HepG2 (cell line): ENCODE data around the gene BAHCC1. TPM values are rescaled to one million over a fixed set of nuclear protein-coding genes. Genes with fewer than 3 reads are reported as not detected.

Experiments
- CREBL2 ChIP-seq: sonication (generic); formaldehyde crosslinking; IDR thresholded peaks from 2 replicates; pipeline ENCODE4 v1.8.1; 2023; ENCODE audit warnings: missing genetic modification reagents, mild to moderate bottlenecking, borderline replicate concordance
- HOXA3 ChIP-seq: sonication (generic); formaldehyde crosslinking; IDR thresholded peaks from 2 replicates; pipeline ENCODE4 v1.5.0; 2020; ENCODE audit warnings: missing genetic modification reagents
- ISL2 ChIP-seq: sonication (generic); formaldehyde crosslinking; IDR thresholded peaks from 2 replicates; pipeline ENCODE4 v1.5.0; 2020; ENCODE audit warnings: missing genetic modification reagents
- KAT2B ChIP-seq: fragments of 150-350 bp; IDR thresholded peaks from 2 replicates; pipeline ENCODE4 v1.6.1; 2014; ENCODE audit warnings: low read depth, low read length, borderline replicate concordance
- NR2F6 ChIP-seq, 2 experiments: IDR thresholded peaks; 2 replicates each; pipeline ENCODE4 v1.6.1; 2016; ENCODE audit warnings: antibody characterized with exemption in 1 of 2, mild to moderate bottlenecking in 1 of 2
- PHF21A ChIP-seq: sonication (generic); formaldehyde crosslinking; IDR thresholded peaks from 2 replicates; pipeline ENCODE4 v1.5.0; 2020; ENCODE audit warnings: mild to moderate bottlenecking, missing genetic modification reagents
- PITX1 ChIP-seq: sonication (generic); formaldehyde crosslinking; IDR thresholded peaks from 2 replicates; pipeline ENCODE4 v1.5.1; 2020; ENCODE audit warnings: mild to moderate bottlenecking, missing genetic modification reagents
- RBM39 ChIP-seq: fragments of 200-400 bp; formaldehyde crosslinking; IDR thresholded peaks from one replicate; pipeline ENCODE4 v1.6.1; 2018; ENCODE audit warnings: antibody characterized with exemption, mild to moderate bottlenecking, low read depth, low read length; ENCODE audit not compliant: poor library complexity, severe bottlenecking
- RFXANK ChIP-seq: IDR thresholded peaks from 2 replicates; pipeline ENCODE4 v1.6.1; 2016
- SIN3B ChIP-seq: fragments of 150-350 bp; IDR thresholded peaks from 2 replicates; pipeline ENCODE4 v1.6.1; 2014; ENCODE audit warnings: low read length
- ZBTB10 ChIP-seq: sonication (generic); formaldehyde crosslinking; IDR thresholded peaks from 2 replicates; pipeline ENCODE4 v1.4.0; 2020; ENCODE audit warnings: missing genetic modification reagents, borderline replicate concordance
- ZBTB21 ChIP-seq: sonication (generic); formaldehyde crosslinking; IDR thresholded peaks from 2 replicates; pipeline ENCODE4 v1.4.0; 2020; ENCODE audit warnings: missing genetic modification reagents
- ZBTB4 ChIP-seq: sonication (generic); formaldehyde crosslinking; IDR thresholded peaks from 2 replicates; pipeline ENCODE4 v1.4.0; 2020; ENCODE audit warnings: missing genetic modification reagents, mild to moderate bottlenecking, borderline replicate concordance
- ZFP37 ChIP-seq: sonication (generic); formaldehyde crosslinking; IDR thresholded peaks from 2 replicates; pipeline ENCODE4 v1.4.0; 2020; ENCODE audit warnings: missing genetic modification reagents, borderline replicate concordance
- ZNF513 ChIP-seq: sonication (generic); formaldehyde crosslinking; conservative IDR thresholded peaks from 2 replicates; pipeline ENCODE4 v1.5.0; 2020; ENCODE audit warnings: missing genetic modification reagents
- ZNF567 ChIP-seq: sonication (generic); formaldehyde crosslinking; IDR thresholded peaks from 2 replicates; pipeline ENCODE4 v1.8.1; 2023; ENCODE audit warnings: mild to moderate bottlenecking, missing genetic modification reagents, borderline replicate concordance
- ZNF619 ChIP-seq: sonication (generic); formaldehyde crosslinking; IDR thresholded peaks from 2 replicates; pipeline ENCODE4 v1.4.0; 2020; ENCODE audit warnings: mild to moderate bottlenecking, missing genetic modification reagents
- ZNF800 ChIP-seq: sonication (generic); formaldehyde crosslinking; IDR thresholded peaks from 2 replicates; pipeline ENCODE4 v1.4.0; 2020; ENCODE audit warnings: missing genetic modification reagents
- polyA plus RNA-seq, 8 experiments: library from polyadenylated mRNA; depleted of rRNA in 3 of 8; stranded (reverse) in 7 of 8; unstranded in 1 of 8; fragments of >200 nt; fragmentation: Illumina TruSeq in 4 of 8; extraction: Trizol in 4 of 8; gene quantifications; 2 replicates each; pipeline versions ENCODE4 v1.2.1 to v1.2.3, GENCODE V29; 2011 to 2016; ENCODE audit warnings: low read depth in 4 of 8, missing spikeins in 1 of 8, mixed read lengths in 1 of 8; ENCODE audit not compliant: insufficient read depth in 1 of 8
- total RNA-seq, 5 experiments: library from RNA; depleted of rRNA; stranded (reverse); fragments of >200 nt; fragmentation: Illumina TruSeq; extraction: Trizol; gene quantifications; 2 replicates each; pipeline ENCODE4 v1.2.3, GENCODE V29; 2016; ENCODE audit warnings: low read depth in 1 of 5

Gene BAHCC1
- total and polyA plus RNA-seq, 2 of the 13 experiments (the other 11 are each of a cell fraction or from before 2014, with no cell fraction given): 1.4 to 1.7 TPM

- TF ChIP-seq ZNF800 (CRISPR knock-in tag): peak; percentile 94
- peak; percentile 70; the same call in 1 of the 2 replicates for TF ChIP-seq ZBTB10 (CRISPR knock-in tag)
- TF ChIP-seq SIN3B: no peak
- TF ChIP-seq PHF21A (CRISPR knock-in tag): peak; percentile 88
- no peak for TF ChIP-seq ZFP37 (CRISPR knock-in tag)
- peak; percentile 60; the same call in 1 of the 2 replicates for TF ChIP-seq NR2F6 (IDR thresholded peaks at IDR 0.05)
- TF ChIP-seq NR2F6 (CRISPR knock-in tag; IDR thresholded peaks at IDR 0.05): peak; percentile 50; the same call in 1 of the 2 replicates
- TF ChIP-seq KAT2B: no peak
- no peak for TF ChIP-seq ZNF619
- TF ChIP-seq RBM39: peak; percentile 32
- TF ChIP-seq ZNF513 (CRISPR knock-in tag): no peak
- peak; percentile 58 for TF ChIP-seq ISL2 (CRISPR knock-in tag)
- peak; percentile 53; the same call in 1 of the 2 replicates for TF ChIP-seq HOXA3 (CRISPR knock-in tag)
- no peak for TF ChIP-seq CREBL2 (CRISPR knock-in tag)
- TF ChIP-seq ZNF567: no peak
- TF ChIP-seq ZBTB21: no peak
- TF ChIP-seq ZBTB4: no peak
- TF ChIP-seq RFXANK: no peak
- TF ChIP-seq PITX1 (CRISPR knock-in tag): no peak
These were observed 2.3 kb downstream of the BAHCC1 start (continued) for GRCh38 chr17:81397314-81398175.
